Suprapubic skin (tissue), 4 donors: ENCODE results near the gene CTPS1. TPM values are rescaled to one million over a fixed set of nuclear protein-coding genes. Genes with fewer than 3 reads are reported as not detected.

Experiments
- DNase-seq, 2 donors: peaks; one replicate each; pipeline ENCODE4 v3.0.0-alpha.2; 2019; ENCODE audit warnings: low spot score in 2 of 2
- H3K27ac ChIP-seq: fragments of 200-600 bp; sonication (generic); one replicate; pipeline ENCODE4 v1.5.1; 2019
- H3K27me3 ChIP-seq: fragments of 200-600 bp; sonication (generic); one replicate; pipeline ENCODE4 v1.5.1; 2019
- H3K36me3 ChIP-seq: fragments of 200-600 bp; sonication (generic); one replicate; pipeline ENCODE4 v1.5.1; 2019
- H3K4me1 ChIP-seq: fragments of 200-600 bp; sonication (generic); one replicate; pipeline ENCODE4 v1.5.1; 2019
- H3K4me3 ChIP-seq: fragments of 200-600 bp; sonication (generic); one replicate; pipeline ENCODE4 v1.5.1; 2019; ENCODE audit warnings: mild to moderate bottlenecking
- H3K9me3 ChIP-seq: fragments of 200-600 bp; sonication (generic); one replicate; pipeline ENCODE4 v1.5.1; 2019
- CTCF ChIP-seq, 2 donors: fragments of 200-600 bp in 1 of 2; fragments of 450-650 bp in 1 of 2; sonication (generic) in 1 of 2; IDR thresholded peaks; one replicate each; pipeline ENCODE4 v1.5.1; 2016 to 2019; ENCODE audit warnings: antibody characterized with exemption in 2 of 2, mild to moderate bottlenecking in 1 of 2, moderate library complexity in 1 of 2
- EP300 ChIP-seq: sonication (generic); formaldehyde crosslinking; IDR thresholded peaks from one replicate; pipeline ENCODE4 v1.6.1; 2017; ENCODE audit warnings: antibody characterized with exemption
- POLR2A ChIP-seq, 2 donors: fragments of 450-650 bp; IDR thresholded peaks; one replicate each; pipeline ENCODE4 v1.6.1; 2017; ENCODE audit warnings: antibody characterized with exemption in 2 of 2, mild to moderate bottlenecking in 2 of 2, moderate library complexity in 2 of 2
- POLR2AphosphoS5 ChIP-seq, 3 donors: sonication (generic); formaldehyde crosslinking; IDR thresholded peaks; one replicate each; pipeline ENCODE4 v1.6.1; 2017; ENCODE audit warnings: antibody characterized with exemption in 3 of 3
- WGBS: methylation state at CpG from one replicate; pipeline ENCODE4 v1.1.5; 2018; 5-methylcytosine and 5-hydroxymethylcytosine counted together
- total RNA-seq, 4 donors: library from RNA; depleted of rRNA; stranded (reverse); fragments of >200 nt; gene quantifications; one replicate each; pipeline ENCODE4 v1.1.0, GENCODE V29; 2016

The CTPS1 gene
- total RNA-seq, 4 donors from 2014 or later = 15.9 to 23.6 (median 20.0) TPM

GRCh38 chr1:41020109-41020576 lies 40.6 kb downstream of the CTPS1 start:
- 98% methylated on average over 13 of the region's 17 CpGs for WGBS

GRCh38 chr1:41020654-41021053 lies 41.2 kb downstream of the CTPS1 start:
- no peak for TF ChIP-seq CTCF (IDR thresholded peaks at IDR 0.05)
- TF ChIP-seq POLR2AphosphoS5 (IDR thresholded peaks at IDR 0.05) = no peak
- TF ChIP-seq EP300 = no peak
- TF ChIP-seq POLR2A (IDR thresholded peaks at IDR 0.05) = no peak
- Histone ChIP-seq H3K27ac (no peak overlapping the region), H3K36me3 (peaks cover 25% of the 10 kb centered on the region), H3K4me1 (no peaks in the 10 kb centered on the region), H3K9me3 (no peaks in the 10 kb centered on the region), H3K27me3 (no peaks in the 10 kb centered on the region), H3K4me3 (no peak overlapping the region)
- 68% methylated on average over 3 of the region's 3 CpGs for WGBS
- no peak for DNase-seq

More at GRCh38 chr1:41020109-41020576, 40.6 kb downstream of the CTPS1 start:
- no peak for TF ChIP-seq POLR2A (IDR thresholded peaks at IDR 0.05)
- Histone ChIP-seq H3K27ac (no peak overlapping the region), H3K9me3 (no peaks in the 10 kb centered on the region), H3K27me3 (no peaks in the 10 kb centered on the region), H3K36me3 (peaks cover 24% of the 10 kb centered on the region), H3K4me1 (no peaks in the 10 kb centered on the region), H3K4me3 (no peak overlapping the region)
- no peak for DNase-seq

GRCh38 chr1:41021526-41022308 lies 42.2 kb downstream of the CTPS1 start, which contains the start of gene SLFNL1:
TSS of gene SLFNL1 (minus strand) at chr1:41021725. CDS start at chr1:41020660, 1,065 bp downstream.
- 71% methylated on average over 8 of the region's 12 CpGs for WGBS
- Histone ChIP-seq H3K9me3 (no peaks in the 10 kb centered on the region), H3K4me3 (no peak within 1 kb of the TSS), H3K27ac (no peak within 1 kb of the TSS), H3K27me3 (no peaks in the 10 kb centered on the region), H3K36me3 (peaks cover 21% of the 10 kb centered on the region), H3K4me1 (no peaks in the 10 kb centered on the region)
- peak in 1 of 2 donors; percentile 59 for DNase-seq
- TF ChIP-seq EP300 = no peak
- TF ChIP-seq POLR2AphosphoS5 (IDR thresholded peaks at IDR 0.05) = no peak
- TF ChIP-seq POLR2A (IDR thresholded peaks at IDR 0.05) = no peak
- TF ChIP-seq CTCF (IDR thresholded peaks at IDR 0.05) = no peak

GRCh38 chr1:41022424-41022823 lies 42.9 kb downstream of the CTPS1 start:
- Histone ChIP-seq H3K27ac (no peak overlapping the region), H3K4me1 (no peaks in the 10 kb centered on the region), H3K4me3 (no peak overlapping the region), H3K9me3 (no peaks in the 10 kb centered on the region), H3K27me3 (no peaks in the 10 kb centered on the region), H3K36me3 (peaks cover 20% of the 10 kb centered on the region)
- WGBS = 93% methylated on average over 10 of the region's 10 CpGs
- DNase-seq = no peak
- no peak for TF ChIP-seq POLR2A (IDR thresholded peaks at IDR 0.05)
- no peak for TF ChIP-seq CTCF (IDR thresholded peaks at IDR 0.05)
- no peak for TF ChIP-seq EP300
- TF ChIP-seq POLR2AphosphoS5 (IDR thresholded peaks at IDR 0.05) = no peak

GRCh38 chr1:41023279-41023990 lies 43.9 kb downstream of the CTPS1 start:
- TF ChIP-seq POLR2A (IDR thresholded peaks at IDR 0.05) (no peak), EP300 (no peak), CTCF (IDR thresholded peaks at IDR 0.05) (no peak), POLR2AphosphoS5 (IDR thresholded peaks at IDR 0.05) (no peak)
- Histone ChIP-seq H3K9me3 (no peaks in the 10 kb centered on the region), H3K27me3 (no peaks in the 10 kb centered on the region), H3K4me3 (no peak overlapping the region), H3K4me1 (no peaks in the 10 kb centered on the region), H3K27ac (no peak overlapping the region), H3K36me3 (peaks cover 22% of the 10 kb centered on the region)
- DNase-seq = no peak
- 96% methylated on average over 5 of the region's 5 CpGs for WGBS
